OCI-LY7 (cell line): ENCODE measurements around the gene PLXNB2. TPM values are rescaled to one million over a fixed set of nuclear protein-coding genes. Genes with fewer than 3 reads are reported as not detected.

ENCODE experiments used
- BruUV-seq: library from RNA; stranded (reverse); fragments of 400-500 nt; replicated peaks from 2 replicates; lab custom pipeline; 2021; lab: Mats Ljungman, UMichigan
- CTCF ChIA-PET: fragments of 300-600 bp; sonication (Branson Sonifier 250); formaldehyde crosslinking; loops from one replicate; lab custom pipeline; 2022; ENCODE audit warnings: antibody characterized with exemption; ENCODE audit not compliant: unreplicated experiment; lab: Charles Lee
- POLR2A ChIA-PET: fragments of 300-600 bp; sonication (Branson Sonifier 250); formaldehyde crosslinking; loops from one replicate; lab custom pipeline; 2022; ENCODE audit warnings: antibody characterized with exemption; lab: Charles Lee
- DNase-seq: peaks from one replicate; pipeline ENCODE4 v3.0.0-alpha.2; 2015; ENCODE audit warnings: low spot score
- H2AFZ ChIP-seq: fragments of 200-600 bp; sonication (generic), shearing (Covaris generic); 2 replicates; pipeline ENCODE4 v1.6.1; 2014; ENCODE audit warnings: mild to moderate bottlenecking, antibody characterized with exemption, low read length, moderate library complexity
- H3K27ac ChIP-seq: fragments of 200-600 bp; sonication (generic); 2 replicates; pipeline ENCODE4 v1.5.1; 2014; ENCODE audit warnings: mixed run types, low read depth, mild to moderate bottlenecking, moderate library complexity, low read length, inconsistent platforms; ENCODE audit not compliant: poor library complexity, severe bottlenecking
- H3K36me3 ChIP-seq: fragments of 200-600 bp; sonication (generic); 2 replicates; pipeline ENCODE4 v1.6.1; 2014; ENCODE audit warnings: mild to moderate bottlenecking, antibody characterized with exemption, low read length, moderate library complexity, mixed read lengths; ENCODE audit not compliant: insufficient read depth
- H3K4me1 ChIP-seq: fragments of 200-600 bp; sonication (generic); 2 replicates; pipeline ENCODE4 v1.5.1; 2014; ENCODE audit warnings: mild to moderate bottlenecking, low read length; ENCODE audit not compliant: insufficient read depth, poor library complexity, severe bottlenecking
- H3K4me2 ChIP-seq: fragments of 200-600 bp; sonication (generic); 2 replicates; pipeline ENCODE4 v1.6.1; 2014; ENCODE audit warnings: mild to moderate bottlenecking, low read length
- H3K4me3 ChIP-seq: fragments of 200-600 bp; sonication (generic); 2 replicates; pipeline ENCODE4 v1.5.1; 2014; ENCODE audit warnings: mild to moderate bottlenecking, low read depth, low read length; ENCODE audit not compliant: poor library complexity, severe bottlenecking
- H3K79me2 ChIP-seq: fragments of 200-600 bp; sonication (generic); 2 replicates; pipeline ENCODE4 v1.6.1; 2016; ENCODE audit warnings: low read depth, mild to moderate bottlenecking, low read length, moderate library complexity, mixed read lengths; ENCODE audit not compliant: insufficient read depth
- H3K9me2 ChIP-seq: fragments of 200-600 bp; sonication (generic); 2 replicates; pipeline ENCODE4 v1.6.1; 2016; ENCODE audit warnings: mild to moderate bottlenecking, low read length, mixed read lengths; ENCODE audit not compliant: insufficient read depth
- H3K9me3 ChIP-seq: fragments of 200-600 bp; sonication (generic); 2 replicates; pipeline ENCODE4 v1.6.1; 2014; ENCODE audit warnings: mild to moderate bottlenecking, mixed run types, low read length, mixed read lengths
- H4K20me1 ChIP-seq: fragments of 200-600 bp; sonication (generic); 2 replicates; pipeline ENCODE4 v1.6.1; 2014; ENCODE audit warnings: mild to moderate bottlenecking, antibody characterized with exemption, low read length, moderate library complexity, mixed read lengths; ENCODE audit not compliant: insufficient read depth
- CTCF ChIP-seq: fragments of 200-600 bp; sonication (generic); conservative IDR thresholded peaks from 2 replicates; pipeline ENCODE4 v1.5.1; 2014; ENCODE audit warnings: mild to moderate bottlenecking, antibody characterized with exemption, low read length, moderate library complexity, mixed read lengths
- EZH2phosphoT487 ChIP-seq: fragments of 200-600 bp; sonication (generic); IDR thresholded peaks from 2 replicates; pipeline ENCODE4 v1.6.1; 2018; ENCODE audit warnings: low read depth, borderline replicate concordance, mild to moderate bottlenecking, mixed run types, antibody characterized with exemption, low read length, moderate library complexity, mixed read lengths
- intact Hi-C: fragments of 100-400 bp; cut with micrococcal nuclease; formaldehyde crosslinking; loops from one replicate; pipeline ENCODE4 v1.10.0; 2022; ENCODE audit not compliant: unreplicated experiment
- total RNA-seq, 2 experiments: library from RNA; depleted of rRNA in 1 of 2; stranded (reverse); fragments of >200 nt in 1 of 2; shearing (Covaris generic) in 1 of 2; gene quantifications; 2 replicates each; pipeline ENCODE4 v1.2.3, GENCODE V29; 2014 to 2022

Gene PLXNB2
- total RNA-seq, 2 experiments from 2014 or later = 10.7 to 39.2 TPM

GRCh38 chr22:50282361-50283155, 24.9 kb downstream of the PLXNB2 start:
- intact Hi-C loops = no loop called here
- no peaks in the 10 kb centered on the region for H3K36me3 ChIP-seq
- POLR2A ChIA-PET = interaction anchor here (0.7 kb wide), 1 partner anchor 1636 kb away, joined by 3 read pairs; no protein-coding TSS in a partner anchor

GRCh38 chr22:50281957-50282356, 25.5 kb downstream of the PLXNB2 start:
- Histone ChIP-seq H3K4me1 (no peaks in the 10 kb centered on the region), H4K20me1 (no peaks in the 10 kb centered on the region), H3K4me3 (no peak overlapping the region), H3K4me2 (no peak overlapping the region), H3K27ac (no peak overlapping the region), H2AFZ (no peak overlapping the region), H3K9me2 (no peaks in the 10 kb centered on the region), H3K36me3 (no peaks in the 10 kb centered on the region), H3K79me2 (no peaks in the 10 kb centered on the region), H3K9me3 (no peaks in the 10 kb centered on the region)
- TF ChIP-seq EZH2phosphoT487 (no peak), CTCF (no peak)
- intact Hi-C loops = no loop called here
- no TSS peak for BruUV-seq
- no peak for DNase-seq
- ChIA-PET CTCF (no interaction called here), POLR2A (no interaction called here)

More at GRCh38 chr22:50282361-50283155, 24.9 kb downstream of the PLXNB2 start:
- H3K9me3 ChIP-seq = no peaks in the 10 kb centered on the region
- TF ChIP-seq CTCF (no peak), EZH2phosphoT487 (no peak)
- H2AFZ ChIP-seq = no peak overlapping the region
- H3K79me2 ChIP-seq = no peaks in the 10 kb centered on the region
- no peak overlapping the region for H3K27ac ChIP-seq
- BruUV-seq = no TSS peak
- H3K9me2 ChIP-seq = no peaks in the 10 kb centered on the region
- CTCF ChIA-PET = no interaction called here
- H4K20me1 ChIP-seq = no peaks in the 10 kb centered on the region
- DNase-seq = no peak
- no peak overlapping the region for H3K4me3 ChIP-seq
- H3K4me1 ChIP-seq = no peaks in the 10 kb centered on the region
- no peak overlapping the region for H3K4me2 ChIP-seq

- H3K9me3 ChIP-seq = no peaks in the 10 kb centered on the region
- intact Hi-C loops = no loop called here
- TF ChIP-seq CTCF (no peak), EZH2phosphoT487 (no peak)
- H3K36me3 ChIP-seq = peaks cover 1% of the 10 kb centered on the region; the same call in 1 of the 2 replicates
- no peak for DNase-seq
- H3K4me1 ChIP-seq = peaks cover 4% of the 10 kb centered on the region
- H3K9me2 ChIP-seq = no peaks in the 10 kb centered on the region
- no peak overlapping the region for H3K27ac ChIP-seq
- no peaks in the 10 kb centered on the region for H4K20me1 ChIP-seq
- H3K4me3 ChIP-seq = no peak overlapping the region
- POLR2A ChIA-PET = no interaction called here
- CTCF ChIA-PET = no interaction called here
- H3K79me2 ChIP-seq = no peaks in the 10 kb centered on the region
- H3K4me2 ChIP-seq = no peak overlapping the region
- no peak overlapping the region for H2AFZ ChIP-seq
- BruUV-seq = no TSS peak
These were observed 26.1 kb downstream of the PLXNB2 start for GRCh38 chr22:50281384-50281760.
